HG03565 (cell line): ENCODE measurements around the gene TMEM200A.

ENCODE experiments used
- ATAC-seq: cut with Tn5 transposase; IDR thresholded peaks from one replicate; pipeline ENCODE4 v1.9.1; 2021; ENCODE audit warnings: mild to moderate bottlenecking, moderate library complexity; ENCODE audit not compliant: unreplicated experiment

Gene TMEM200A

DNA sequence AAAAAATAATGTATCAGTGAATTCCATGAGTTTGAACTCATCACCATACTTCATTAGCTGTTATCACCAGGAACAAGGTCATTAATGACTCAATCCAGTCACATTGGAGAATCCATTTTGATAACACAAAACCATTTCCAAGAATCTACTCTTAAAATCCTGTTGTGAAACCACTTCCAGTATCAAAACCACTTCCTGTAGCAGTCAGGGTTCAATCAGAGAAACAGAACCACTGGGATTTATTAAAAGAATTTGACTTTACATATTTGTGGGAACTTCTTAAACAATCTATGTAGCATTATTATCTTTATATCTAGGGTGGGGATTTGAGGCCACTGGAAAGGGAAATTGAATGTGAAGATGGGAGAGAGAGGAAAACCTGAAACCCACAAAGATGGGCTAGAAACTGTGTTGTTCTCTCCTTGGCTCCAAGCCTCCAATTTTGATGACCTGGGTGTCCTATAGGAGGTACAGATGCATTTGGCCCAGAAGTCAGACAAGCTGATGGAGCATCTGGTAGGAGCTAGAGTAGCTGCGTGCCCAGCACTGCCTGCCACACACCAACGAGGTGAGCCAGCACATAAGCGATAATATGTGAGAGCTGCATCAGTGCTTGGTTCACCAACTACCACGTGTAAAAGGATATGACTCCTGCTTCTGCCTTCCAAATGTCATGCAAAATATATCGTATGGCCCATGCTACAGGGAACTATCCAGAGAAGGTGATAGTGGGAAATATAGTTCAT lies 117.0 kb downstream of the TMEM200A start:
- no peak for ATAC-seq

DNA sequence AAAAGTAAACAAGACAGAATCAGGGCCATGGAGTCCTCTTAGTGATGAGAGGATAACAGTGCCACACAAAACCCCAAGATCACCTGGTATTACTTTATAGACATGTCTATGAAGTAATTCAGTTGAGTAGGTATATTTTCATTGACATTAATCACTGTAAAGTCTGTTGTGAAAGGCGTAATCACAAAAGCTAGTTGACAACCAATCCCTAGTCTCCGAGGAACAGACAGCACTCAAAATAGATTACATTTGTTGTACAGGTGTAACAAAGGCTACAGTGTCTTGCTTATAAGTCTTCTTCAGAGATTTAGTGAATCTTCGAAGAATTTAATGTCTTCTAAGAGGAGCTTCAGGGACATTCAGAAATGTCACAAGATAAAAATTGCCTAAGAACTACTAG lies 120.1 kb downstream of the TMEM200A start:
- ATAC-seq, result no peak

DNA sequence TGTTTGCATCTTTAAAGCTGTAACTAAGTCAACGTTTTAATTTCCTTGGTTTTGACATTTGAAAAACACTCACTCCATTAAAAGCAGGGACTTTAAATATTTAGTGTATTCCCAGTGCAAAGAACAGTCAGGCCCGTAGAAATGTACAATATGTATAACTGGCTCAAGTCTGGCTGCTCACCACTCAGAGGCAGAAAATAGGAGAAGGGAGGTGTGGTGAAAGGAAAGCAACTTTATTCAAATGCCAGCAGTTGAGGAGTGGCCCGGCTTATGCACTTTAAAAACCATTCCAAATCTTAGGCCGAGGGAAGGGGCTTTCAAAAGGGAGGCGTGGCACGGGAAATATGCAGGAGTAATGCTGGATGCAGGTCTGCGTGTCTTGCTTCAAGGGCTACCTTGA lies 120.6 kb downstream of the TMEM200A start:
- ATAC-seq, result no peak

DNA sequence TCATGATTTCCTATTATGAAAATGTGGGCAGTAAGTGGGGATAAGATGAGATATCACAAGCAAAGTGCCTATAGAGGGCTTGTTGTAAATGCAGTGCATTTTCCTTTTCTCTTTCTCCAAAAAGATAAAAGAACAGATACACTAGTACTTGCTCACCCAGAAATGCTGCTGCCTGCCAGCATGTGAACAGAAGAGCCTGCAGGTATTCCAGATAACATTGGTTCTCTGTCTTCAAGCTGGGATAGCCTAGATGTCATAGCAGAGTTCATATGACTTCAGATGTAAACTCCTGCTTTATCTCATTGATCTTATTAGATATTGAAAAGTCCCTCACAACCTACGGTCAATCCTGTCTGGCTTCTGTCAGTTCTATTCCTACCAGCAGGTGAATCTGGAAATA lies 123.7 kb downstream of the TMEM200A start:
- no peak for ATAC-seq
